Pons (tissue), 1 donor: ENCODE data around the gene TENT4A.

Experiments
- DNase-seq: peaks from one replicate; pipeline ENCODE4 v3.0.0-alpha.2; 2016; ENCODE audit warnings: low spot score

TENT4A gene

DNA sequence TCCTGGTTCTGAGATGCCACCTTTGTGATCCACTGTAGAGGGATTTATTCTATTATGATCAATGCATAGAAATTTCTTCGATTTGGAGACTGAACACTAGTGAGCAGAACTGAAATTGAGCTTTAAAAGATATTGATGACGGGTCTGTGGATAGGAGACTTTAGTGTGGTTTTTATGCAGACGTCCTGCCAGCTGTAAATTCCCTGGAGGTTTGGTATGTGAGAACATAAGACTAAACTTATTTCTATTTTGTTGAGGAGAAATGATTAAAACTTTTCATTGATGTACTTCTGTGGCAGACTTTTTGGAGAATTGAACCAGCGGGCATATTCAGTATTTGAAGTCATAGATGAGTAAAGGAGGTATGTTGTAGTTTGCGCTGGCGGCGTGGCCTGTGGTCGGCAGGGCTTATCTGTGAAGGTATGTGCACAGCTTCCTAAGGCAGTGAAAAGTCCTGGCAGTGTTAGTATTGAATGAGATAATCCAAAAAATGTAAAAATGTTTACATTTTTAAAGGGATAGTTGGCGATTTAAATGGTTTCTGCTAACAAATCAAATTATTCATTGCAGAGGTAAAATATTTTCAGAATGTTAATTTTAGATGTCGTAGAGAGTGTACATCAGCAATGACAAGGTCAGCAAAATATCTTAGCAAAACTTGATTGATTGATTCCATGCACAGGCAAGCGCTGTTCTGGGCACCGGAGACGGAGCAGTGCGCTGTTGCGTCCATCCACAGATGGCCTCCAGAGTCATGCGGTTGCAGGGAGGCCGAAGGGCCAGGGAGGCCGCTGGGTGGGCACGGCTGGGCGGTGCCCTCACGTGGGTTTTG lies 20.4 kb downstream of the TENT4A start:
- no peak for DNase-seq

DNA sequence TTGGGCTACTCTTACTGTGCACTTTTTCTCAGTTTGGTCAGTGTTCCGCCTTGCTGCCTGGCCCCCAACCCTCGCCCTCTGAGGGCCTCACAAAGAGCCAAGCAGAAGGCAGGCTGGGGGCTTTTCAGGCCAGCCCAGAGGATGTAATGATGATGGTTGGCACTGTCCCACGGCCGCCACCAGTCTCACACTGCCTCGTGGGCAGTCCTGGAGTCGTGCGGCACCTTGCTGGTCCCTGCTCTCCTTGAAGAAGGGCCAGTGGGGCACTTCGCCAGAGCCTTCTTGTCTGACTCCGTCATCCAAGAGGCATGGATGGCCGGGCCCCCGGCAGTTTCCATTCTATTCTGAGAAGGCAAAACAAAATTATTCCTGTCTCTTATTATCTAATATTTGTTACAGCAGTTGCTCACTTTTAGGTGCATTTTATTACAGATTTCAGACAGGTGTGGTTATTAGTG lies 21.0 kb downstream of the TENT4A start:
- no peak for DNase-seq

DNA sequence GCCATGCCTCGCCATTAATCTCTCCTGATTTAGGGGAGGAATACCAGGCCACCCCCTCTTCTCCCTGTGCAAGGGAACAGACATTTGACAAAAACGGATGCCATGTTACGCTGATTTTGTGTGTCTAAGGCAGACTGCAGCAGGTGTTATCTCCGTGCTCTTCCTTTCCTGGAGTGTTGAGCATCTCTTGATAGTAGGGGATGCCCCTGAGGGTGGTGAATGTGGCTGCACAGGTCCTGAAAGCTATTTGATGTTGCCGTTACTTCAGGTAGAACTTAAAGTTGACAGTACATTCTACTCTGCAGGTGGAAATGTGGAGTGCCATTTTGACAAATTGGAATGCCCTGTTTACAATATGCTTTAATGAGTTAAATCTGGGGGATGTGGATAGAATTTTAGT lies 21.5 kb downstream of the TENT4A start:
- no peak for DNase-seq

DNA sequence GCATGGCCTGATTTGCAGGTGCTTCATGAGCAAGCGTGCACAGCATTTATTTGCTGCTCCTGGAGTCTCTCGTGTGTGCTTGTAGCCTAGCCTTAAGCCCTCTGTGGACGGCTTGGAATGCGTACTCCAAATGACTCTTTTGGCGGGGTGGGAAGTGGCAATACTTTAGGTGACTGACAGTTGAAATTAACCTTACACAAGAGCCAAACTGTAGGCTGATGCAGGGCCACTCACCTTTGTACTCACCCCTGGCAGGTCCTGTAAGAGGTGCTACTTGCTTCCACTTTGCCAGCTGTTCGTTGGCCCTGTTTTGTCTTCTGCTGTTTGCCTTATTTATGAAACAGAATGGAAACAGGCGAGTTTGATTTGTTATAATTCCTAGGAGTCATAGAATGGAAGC lies 22.9 kb downstream of the TENT4A start:
- DNase-seq: no peak

DNA sequence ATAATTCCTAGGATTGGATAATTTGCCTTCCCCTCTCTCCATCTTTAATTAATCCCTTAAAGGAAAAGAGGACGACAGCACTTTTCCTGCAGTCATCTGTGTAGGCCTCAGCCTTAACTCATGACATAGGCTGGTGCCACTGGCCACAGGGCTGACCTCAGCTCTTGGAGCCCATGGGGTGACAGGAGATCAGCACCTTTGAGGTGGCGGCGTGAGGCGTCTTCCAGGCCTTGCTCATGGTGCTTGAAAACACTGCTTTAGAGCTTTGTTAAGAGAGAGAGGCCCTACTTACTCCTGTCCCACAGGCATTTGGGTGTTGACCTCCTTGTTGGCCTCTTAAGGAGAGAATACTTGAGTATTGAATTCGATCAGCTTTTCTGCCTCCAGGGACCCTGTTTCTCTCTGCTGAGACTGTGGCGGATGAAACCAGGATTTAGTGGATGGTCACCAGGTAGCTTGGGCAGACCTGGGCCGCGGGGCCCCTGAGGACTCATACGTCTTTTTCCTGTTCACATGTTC lies 23.4 kb downstream of the TENT4A start:
- no peak for DNase-seq

DNA sequence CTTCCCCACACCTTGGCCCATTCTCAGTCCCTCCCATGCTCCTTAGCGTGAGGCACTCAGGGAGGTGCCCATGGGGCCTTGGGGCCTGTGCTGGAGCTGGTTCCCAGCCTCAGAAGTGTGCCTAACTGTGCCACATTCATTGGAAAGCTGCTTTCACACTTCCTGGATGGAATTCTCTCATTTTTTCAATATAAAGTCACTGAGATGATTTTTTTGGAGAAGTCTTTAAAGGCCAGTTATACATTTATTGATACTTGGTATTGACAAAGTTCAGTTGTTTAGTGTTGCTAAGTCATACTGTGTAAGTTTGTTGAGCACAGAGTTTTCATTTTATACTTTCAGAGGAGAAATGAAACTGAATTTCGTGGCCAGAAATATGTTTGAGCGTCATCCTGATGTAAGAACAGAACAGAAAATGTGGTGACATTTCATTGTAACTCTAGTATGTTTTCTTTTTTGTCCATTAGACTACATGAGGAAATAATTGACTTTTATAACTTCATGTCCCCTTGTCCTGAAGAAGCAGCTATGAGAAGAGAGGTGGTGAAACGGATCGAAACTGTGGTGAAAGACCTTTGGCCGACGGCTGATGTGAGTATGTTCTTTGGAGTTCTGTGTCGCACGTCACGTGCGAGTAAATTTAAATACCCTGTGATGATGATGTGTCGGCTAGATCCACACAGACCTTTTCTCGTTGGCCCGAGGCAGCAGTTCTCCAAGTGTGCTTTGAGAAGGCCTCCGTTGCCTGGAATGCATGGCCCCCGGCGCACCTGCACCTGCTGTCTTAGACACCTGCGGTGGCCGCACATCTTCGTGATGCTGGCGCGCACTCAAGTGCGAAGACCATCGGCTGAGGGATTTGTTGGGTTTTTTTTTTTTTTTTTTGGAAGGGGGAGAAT lies 24.1 kb downstream of the TENT4A start:
- no peak for DNase-seq

DNA sequence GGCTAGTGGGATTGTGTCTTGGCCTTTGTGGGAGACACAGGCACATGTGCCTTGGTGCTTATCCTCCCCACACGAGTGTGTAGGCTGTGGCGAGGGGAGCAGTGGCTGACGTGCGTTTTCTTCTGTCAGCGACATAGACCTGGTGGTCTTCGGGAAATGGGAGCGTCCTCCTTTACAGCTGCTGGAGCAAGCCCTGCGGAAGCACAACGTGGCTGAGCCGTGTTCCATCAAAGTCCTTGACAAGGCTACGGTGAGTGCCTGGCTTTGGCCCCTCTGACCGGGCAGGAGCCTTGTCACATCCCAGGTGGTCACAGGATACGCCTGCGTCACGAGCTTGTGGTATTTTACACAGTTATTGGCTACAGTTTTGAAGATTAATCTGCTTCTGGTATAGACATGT lies 26.4 kb downstream of the TENT4A start:
- no peak for DNase-seq

DNA sequence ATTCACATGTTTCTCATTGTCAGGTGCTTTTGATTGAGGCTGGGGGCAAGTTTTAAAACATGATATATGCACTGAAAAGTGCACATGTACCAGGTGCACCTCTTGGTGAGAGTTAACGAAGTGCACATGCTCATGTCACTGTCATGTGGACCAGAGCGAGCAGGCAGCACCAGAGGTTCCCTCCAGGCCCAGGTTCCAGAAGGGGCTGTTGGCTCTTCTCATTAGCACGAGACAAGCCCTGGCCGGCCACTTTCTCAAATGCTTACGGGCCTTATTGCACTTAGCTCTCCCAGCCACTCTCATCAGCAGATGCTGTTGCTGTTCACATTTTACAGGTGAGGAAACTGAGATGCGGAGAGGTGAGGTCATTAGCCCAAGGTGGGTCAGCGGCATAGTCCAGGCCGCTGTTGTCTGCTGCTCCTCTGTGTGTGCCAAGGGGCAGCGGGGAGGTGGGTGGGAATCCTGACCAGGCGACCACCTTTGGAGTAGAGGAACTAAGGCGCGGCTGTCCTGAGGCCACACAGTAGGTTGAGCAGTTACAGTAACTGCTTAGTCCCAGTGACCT lies 27.4 kb downstream of the TENT4A start:
- DNase-seq: no peak

DNA sequence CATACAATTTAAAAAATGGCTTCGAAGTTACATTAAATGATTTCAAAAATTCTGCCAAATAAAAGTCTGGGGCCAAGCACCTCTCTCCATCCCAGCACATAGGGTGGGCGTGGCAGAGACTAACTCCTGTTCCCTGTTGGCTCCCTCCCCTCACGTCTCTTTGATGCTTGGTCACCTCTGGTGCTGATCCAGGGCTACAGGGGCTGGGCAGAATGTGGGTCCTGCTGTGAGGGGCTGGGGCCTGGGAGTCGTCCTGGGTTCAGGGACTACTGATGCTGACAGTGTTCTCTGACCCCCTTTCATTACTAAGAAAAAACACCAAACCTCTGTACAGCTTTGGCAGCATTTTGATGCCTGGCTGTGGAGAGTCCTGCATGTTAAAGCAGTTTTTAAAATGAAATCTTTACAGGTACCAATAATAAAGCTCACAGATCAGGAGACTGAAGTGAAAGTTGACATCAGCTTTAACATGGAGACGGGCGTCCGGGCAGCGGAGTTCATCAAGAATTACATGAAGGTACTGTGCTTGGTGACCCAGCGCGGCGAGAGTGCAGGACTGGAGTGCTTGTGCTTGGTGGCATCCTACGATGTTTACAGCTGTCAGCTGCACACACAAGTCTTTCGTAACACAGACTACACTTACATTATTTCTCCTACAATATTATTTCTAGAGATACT lies 29.0 kb downstream of the TENT4A start:
- no peak for DNase-seq

DNA sequence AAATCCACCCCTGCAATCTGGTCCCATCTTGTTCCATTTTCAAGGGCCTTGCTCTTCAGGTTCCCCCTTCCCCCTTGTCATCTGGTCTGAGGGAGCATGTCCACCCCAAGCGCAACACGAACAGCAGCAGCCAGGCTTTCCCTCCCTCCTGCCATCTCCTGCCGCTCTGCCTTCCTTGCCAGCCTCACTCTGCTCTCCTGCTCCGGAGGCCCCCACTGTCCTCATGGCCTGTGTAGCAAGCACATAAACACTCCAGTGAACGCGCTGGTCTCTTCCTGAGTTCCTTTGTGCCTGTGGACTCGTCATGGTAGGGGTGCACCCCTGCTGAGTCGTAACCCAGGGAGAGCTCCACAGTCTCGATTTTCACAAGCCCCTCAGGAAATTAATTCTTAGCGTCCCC lies 29.9 kb downstream of the TENT4A start:
- DNase-seq: no peak

DNA sequence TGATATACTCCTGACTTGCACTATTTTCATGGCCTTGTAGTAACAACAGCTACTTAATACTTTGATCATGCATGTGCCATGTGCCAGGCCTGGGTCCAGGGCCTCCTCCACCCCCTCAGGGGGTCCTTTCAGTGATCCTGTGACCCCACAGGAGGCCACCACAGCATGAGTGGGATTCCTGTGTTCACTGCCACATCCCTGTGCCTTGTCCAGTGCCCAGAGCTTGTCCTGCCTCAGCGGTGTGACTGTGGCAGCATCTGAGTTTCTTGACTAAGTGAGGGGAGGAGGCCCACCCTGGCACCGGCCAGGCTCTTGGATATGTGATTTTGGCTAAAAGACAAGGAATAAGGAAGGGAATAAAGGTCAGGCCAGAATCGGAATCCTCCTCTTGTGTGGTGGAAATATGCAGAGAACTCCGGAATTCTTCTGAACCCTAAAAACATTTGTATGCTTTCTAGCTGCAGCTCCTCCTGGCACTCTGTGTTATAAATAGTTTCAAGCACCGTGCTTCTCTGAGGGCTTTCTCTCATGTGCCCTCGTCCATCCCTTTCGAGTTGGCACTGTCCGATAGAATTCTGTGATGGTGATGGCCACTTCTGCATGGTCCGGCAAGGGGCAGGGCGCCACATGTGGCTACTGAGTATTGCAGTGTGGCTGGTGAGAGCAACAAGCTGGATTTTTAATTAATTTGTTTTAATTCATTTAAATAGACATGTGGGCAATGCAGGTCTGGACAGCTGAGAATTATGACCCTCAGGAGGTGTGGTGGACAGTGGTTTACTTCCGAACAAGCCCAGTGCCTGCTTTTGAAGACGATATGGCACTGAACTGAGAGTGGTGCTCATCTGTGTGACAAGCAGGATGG lies 31.8 kb downstream of the TENT4A start:
- no peak for DNase-seq

DNA sequence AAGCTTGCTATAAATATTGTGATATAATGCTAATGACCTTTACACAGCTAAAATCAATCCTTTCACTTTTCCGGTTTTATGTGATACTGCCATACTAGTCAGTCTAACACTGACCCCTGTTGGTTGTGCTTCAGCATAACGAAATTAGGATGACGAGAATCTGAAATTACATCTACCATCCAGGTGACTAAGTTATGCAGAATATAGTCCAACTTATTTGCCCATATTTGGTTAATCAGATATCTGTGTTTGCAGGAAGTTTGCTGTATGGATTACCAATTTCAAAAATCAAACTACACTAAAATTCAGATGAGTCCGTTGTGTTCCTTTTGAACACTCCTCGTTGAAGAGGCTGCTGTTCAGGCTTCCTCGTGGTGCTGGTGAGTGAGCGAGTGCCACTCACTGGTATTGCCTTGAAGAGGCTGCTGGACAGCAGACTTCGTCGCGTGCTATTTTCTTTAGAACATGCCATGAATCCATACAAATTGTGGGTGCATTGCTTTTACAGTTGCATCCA lies 32.5 kb downstream of the TENT4A start:
- DNase-seq: peak; percentile 49

DNA sequence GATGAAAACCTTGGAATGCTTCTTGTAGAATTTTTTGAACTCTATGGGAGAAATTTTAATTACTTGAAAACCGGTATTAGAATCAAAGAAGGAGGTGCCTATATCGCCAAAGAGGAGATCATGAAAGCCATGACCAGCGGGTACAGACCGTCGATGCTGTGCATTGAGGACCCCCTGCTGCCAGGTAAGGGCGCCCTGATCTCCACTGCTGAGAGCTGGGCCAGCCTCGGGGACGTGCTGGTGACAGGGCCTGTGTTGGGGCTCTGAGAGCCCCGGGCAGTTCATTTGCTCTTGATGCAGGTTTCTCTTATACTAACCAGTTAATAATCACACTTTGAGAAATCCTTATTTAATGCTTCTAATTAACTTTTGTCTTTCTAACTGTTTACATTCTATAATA lies 33.0 kb downstream of the TENT4A start:
- DNase-seq: no peak

DNA sequence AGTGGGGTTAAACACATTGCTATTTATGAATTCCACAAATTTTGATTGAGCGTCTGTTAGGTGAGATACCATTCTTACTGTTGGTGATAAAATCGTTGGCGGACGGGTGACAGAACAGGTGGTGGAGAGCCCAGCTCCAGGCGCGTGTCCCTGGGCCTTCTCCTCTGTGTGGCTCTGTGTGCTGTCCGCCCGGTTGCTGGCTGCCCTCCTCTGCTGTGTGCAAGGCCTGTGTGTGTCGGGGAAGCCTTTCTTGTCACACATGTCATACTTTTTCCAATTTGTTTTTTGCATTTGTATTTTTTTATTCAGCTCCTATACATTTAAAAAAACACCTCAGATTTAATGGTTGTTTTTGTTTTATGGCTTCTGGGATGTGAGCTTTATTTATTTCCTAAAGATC lies 33.9 kb downstream of the TENT4A start:
- DNase-seq: no peak

DNA sequence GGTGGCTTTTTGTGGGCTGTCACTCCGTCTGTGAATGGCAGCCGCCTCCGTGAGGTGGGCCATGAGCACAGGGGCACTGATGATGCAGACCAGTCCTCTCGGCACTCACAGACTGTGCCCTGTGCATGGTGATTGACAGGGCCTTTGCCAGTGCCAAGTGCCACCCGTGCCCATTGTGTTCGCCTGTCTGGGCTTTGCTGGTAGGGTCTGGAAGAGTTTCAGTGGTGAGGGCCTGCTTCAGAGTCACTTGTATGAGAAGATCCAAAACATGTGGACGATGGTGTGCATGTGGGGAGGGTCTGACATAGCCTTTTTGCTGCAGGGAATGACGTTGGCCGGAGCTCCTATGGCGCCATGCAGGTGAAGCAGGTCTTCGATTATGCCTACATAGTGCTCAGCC lies 34.9 kb downstream of the TENT4A start:
- no peak for DNase-seq

DNA sequence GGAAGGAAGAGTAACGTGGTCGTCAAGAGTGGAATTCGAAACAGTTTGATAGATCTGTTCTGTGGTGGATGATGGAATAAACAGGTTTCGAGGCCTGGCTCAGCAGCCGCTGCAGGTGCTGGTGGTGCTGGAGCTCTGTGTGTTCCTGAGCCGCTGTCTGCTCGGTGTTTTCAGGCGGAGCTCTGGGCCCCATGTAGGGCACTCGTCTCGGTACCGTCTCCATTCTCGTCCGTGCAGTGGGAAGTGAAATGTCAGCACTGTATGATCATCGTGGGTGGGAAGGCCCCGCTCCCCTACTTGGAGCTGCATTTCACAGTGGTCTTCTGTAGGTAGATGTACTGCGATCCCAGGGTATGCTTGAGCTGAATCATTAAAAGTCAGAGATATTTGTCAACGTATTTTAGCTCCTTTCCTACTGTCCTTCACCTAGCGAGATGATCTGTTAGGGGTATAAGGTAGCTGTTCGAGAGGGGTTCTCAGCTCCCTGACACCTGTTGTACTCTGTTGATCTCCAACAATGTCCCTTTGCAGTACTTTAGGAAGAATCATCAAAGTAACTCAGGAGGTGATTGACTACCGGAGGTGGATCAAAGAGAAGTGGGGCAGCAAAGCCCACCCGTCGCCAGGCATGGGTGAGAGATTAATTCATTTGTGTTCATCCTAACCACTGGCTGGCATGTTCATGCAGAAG lies 35.9 kb downstream of the TENT4A start:
- DNase-seq: no peak

DNA sequence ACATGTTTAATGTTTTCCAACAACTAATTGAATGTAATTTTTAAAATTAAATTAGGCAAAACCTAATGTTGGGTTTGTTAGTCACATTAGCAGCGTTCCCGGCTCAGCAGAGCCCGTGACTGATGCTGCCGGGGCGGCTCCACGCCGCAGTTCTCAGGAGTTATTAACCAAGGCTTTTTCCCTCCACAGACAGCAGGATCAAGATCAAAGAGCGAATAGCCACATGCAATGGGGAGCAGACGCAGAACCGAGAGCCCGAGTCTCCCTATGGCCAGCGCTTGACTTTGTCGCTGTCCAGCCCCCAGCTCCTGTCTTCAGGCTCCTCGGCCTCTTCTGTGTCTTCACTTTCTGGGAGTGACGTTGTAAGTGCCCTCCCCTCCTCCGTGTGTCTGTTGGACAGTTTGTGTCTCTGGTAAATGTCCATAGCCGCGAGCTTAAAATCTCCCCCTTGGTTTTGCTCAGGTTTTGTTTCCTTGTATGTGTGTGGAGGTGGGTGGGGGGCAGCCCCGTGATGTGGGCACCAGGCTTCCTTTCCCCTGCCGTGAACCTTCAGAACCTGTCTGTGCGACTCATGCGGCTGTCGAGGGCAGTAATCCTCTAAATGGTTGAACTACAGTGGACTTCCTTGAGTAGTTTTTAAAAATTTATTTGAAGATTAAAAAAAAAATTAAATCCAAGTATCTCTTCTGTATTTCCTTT lies 37.1 kb downstream of the TENT4A start:
- DNase-seq: no peak

DNA sequence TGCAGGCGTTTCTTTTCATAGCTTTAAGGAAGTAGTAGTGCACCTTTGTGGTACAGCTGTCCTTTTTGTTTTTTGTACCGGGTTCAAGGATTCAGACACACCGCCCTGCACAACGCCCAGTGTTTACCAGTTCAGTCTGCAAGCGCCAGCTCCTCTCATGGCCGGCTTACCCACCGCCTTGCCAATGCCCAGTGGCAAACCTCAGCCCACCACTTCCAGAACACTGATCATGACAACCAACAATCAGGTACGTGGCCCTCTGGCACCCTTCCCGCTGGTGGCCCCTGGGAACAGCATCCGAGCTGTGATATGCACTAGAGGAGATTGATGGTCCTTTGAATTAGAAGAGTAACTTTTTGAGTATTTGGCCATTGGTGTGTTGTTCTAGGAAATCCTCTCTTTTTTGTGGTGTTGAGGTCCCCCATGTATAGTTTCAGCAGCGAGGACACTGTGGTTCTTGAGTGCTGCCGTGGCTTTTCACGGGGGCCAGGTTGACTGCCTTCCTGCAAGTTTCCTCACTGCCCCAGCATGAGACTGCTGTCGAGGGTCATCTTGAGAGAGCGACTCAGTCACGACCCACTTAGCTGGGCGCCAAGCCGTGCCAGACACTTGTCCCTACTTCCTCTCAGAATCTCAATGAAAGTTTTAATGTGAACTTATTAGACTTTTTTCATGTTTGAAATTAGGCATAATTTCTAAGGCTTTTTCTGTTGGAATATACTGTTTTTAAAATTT lies 37.9 kb downstream of the TENT4A start:
- no peak for DNase-seq

DNA sequence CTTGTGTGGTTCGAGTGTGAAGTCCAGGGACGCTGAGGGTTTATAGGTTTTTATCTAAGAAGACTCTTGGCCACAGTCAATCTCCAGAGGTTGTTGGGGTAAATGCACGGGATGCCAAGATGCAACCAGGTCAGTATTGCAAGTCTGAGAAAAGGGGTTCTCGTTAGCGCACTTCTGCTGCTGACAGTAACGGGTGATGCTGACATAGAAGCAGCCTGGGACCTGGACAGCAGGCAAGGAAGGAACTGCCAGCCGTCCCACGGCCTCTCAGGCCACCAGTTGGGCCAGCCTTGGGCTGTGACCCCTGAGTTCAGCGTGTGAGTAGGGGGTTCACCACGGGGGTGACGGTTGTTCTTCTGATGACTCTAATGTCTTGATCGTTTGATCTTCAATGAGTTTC lies 39.0 kb downstream of the TENT4A start:
- DNase-seq: no peak
